ENCODE measurements around the gene MYO16.

MYO16 gene

GRCh38 chr13:109175666-109176065 is 546.3 kb downstream of the MYO16 start:
- no peak overlapping the region for H3K27ac Mint-ChIP-seq
- H3K36me3 Mint-ChIP-seq (ENCODE audit: low read depth), result no peaks in the 10 kb centered on the region
- no peaks in the 10 kb centered on the region for H3K27me3 Mint-ChIP-seq (ENCODE audit: low read depth)
- H3K9me3 Mint-ChIP-seq, result no peaks in the 10 kb centered on the region
- DNase-seq (ENCODE audit: low spot score), result no peak
- H3K4me3 Mint-ChIP-seq, result no peak overlapping the region
- no peaks in the 10 kb centered on the region for H3K4me1 Mint-ChIP-seq (ENCODE audit: low read depth)

DNA sequence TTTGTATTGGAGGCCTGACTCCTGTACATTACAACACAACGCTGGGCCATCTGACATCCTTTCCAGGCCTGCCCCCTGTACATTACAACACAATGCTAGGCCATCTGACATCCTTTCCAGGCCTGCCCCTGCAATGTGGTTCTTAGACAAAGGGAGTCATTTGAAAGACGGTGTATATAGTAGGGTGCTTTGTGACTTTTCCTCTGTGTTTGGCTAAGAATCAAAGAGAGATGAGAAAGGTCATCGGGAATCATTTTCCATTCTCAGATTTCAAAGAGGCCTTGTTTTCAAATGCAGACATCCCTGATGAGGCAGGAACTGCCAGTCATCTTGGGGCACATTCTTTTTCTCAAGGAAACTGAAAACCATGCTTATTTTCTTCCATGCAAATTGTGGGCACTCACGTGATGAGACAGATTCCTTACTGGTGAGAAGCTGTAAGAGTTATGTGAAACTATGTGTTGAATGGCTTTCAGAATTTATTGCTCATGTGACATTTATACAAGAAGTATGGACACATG is 551.6 kb downstream of the MYO16 start:
- DNase-seq (ENCODE audit: low spot score), result no peak

DNA sequence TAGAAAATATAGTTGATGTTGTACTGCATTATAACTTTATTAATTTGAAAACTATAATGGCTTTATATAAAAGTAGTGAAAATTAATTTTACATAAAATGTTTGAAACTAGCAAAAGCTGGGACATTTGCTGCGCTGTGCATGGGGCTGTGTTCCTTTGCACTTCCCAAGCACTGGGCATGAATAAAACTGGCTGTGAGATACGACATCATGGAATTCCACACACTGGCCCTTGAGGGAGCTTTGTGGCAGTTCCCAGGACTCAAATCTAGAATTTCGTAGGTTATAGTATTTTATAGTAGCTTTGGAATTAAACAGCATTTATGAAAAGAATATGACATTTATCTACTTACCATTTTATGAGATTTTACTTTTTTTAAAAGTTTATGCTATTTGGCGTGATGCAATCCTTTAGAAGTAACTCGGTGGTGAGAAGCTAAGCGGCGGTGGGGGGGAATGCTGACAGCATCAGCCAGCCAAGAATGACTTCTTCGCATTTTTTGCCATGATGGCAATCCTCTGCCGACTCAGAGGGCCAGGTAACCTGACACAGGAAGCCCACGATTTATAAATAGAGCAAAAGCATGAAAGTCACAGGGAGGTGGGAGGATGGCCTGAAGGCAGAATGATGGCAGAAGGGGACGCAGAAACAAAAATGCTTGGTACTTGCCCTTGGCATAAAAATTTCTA is 553.5 kb downstream of the MYO16 start:
- Mint-ChIP-seq H3K27me3 (ENCODE audit: low read depth) (peaks cover 3% of the 10 kb centered on the region), H3K4me3 (no peak overlapping the region), H3K9me3 (no peaks in the 10 kb centered on the region), H3K27ac (no peak overlapping the region), H3K36me3 (ENCODE audit: low read depth) (no peaks in the 10 kb centered on the region), H3K4me1 (ENCODE audit: low read depth) (no peaks in the 10 kb centered on the region)
- no peak for DNase-seq (ENCODE audit: low spot score)

More for the DNA sequence above, 551.6 kb downstream of the MYO16 start:
- no peaks in the 10 kb centered on the region for H3K36me3 Mint-ChIP-seq (ENCODE audit: low read depth)
- no peaks in the 10 kb centered on the region for H3K4me1 Mint-ChIP-seq (ENCODE audit: low read depth)
- H3K4me3 Mint-ChIP-seq, result no peak overlapping the region
- no peak overlapping the region for H3K27ac Mint-ChIP-seq
- H3K9me3 Mint-ChIP-seq, result no peaks in the 10 kb centered on the region
- H3K27me3 Mint-ChIP-seq (ENCODE audit: low read depth), result no peaks in the 10 kb centered on the region

DNA sequence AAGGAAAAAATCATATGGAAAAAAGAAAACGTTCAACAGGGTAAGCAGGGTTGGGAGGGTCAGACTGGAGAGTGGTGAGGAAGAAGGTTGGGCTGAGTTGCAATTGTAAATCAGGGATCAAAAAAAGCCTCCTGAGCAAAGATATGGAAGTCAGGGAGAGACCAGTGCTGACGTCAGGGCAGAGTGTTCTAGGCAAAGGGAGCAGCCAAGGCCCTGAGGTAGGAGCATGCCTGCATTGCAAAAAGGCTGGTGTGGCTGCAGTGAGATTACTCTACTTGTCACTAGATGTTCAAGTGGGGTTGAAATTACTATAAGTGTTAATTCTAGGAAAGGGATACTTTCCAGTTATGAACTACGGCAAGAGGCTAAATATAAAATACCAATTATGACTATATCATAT is 562.0 kb downstream of the MYO16 start:
- Mint-ChIP-seq H3K36me3 (ENCODE audit: low read depth) (no peaks in the 10 kb centered on the region), H3K9me3 (no peaks in the 10 kb centered on the region), H3K27me3 (ENCODE audit: low read depth) (peaks cover 5% of the 10 kb centered on the region), H3K4me1 (ENCODE audit: low read depth) (no peaks in the 10 kb centered on the region), H3K4me3 (no peak overlapping the region), H3K27ac (no peak overlapping the region)
- no peak for DNase-seq (ENCODE audit: low spot score)

- no peaks in the 10 kb centered on the region for H3K9me3 Mint-ChIP-seq
- H3K4me1 Mint-ChIP-seq (ENCODE audit: low read depth), result no peaks in the 10 kb centered on the region
- no peak overlapping the region for H3K27ac Mint-ChIP-seq
- no peak for DNase-seq (ENCODE audit: low spot score)
- peaks cover 5% of the 10 kb centered on the region for H3K27me3 Mint-ChIP-seq (ENCODE audit: low read depth)
- no peak overlapping the region for H3K4me3 Mint-ChIP-seq
- no peaks in the 10 kb centered on the region for H3K36me3 Mint-ChIP-seq (ENCODE audit: low read depth)
These were observed 562.9 kb downstream of the MYO16 start for GRCh38 chr13:109192306-109192705.

GRCh38 chr13:109196948-109197347 is 567.5 kb downstream of the MYO16 start:
- DNase-seq (ENCODE audit: low spot score), result no peak
- Mint-ChIP-seq H3K9me3 (no peaks in the 10 kb centered on the region), H3K4me1 (ENCODE audit: low read depth) (no peaks in the 10 kb centered on the region), H3K4me3 (no peak overlapping the region), H3K27me3 (ENCODE audit: low read depth) (no peaks in the 10 kb centered on the region), H3K36me3 (ENCODE audit: low read depth) (no peaks in the 10 kb centered on the region), H3K27ac (no peak overlapping the region)

GRCh38 chr13:109198585-109198984 is 569.2 kb downstream of the MYO16 start:
- Mint-ChIP-seq H3K4me3 (no peak overlapping the region), H3K27me3 (ENCODE audit: low read depth) (no peaks in the 10 kb centered on the region), H3K36me3 (ENCODE audit: low read depth) (no peaks in the 10 kb centered on the region), H3K9me3 (no peaks in the 10 kb centered on the region), H3K27ac (no peak overlapping the region), H3K4me1 (ENCODE audit: low read depth) (no peaks in the 10 kb centered on the region)
- no peak for DNase-seq (ENCODE audit: low spot score)

GRCh38 chr13:109199280-109199679 is 569.9 kb downstream of the MYO16 start:
- Mint-ChIP-seq H3K4me1 (ENCODE audit: low read depth) (no peaks in the 10 kb centered on the region), H3K4me3 (no peak overlapping the region), H3K27me3 (ENCODE audit: low read depth) (no peaks in the 10 kb centered on the region), H3K36me3 (ENCODE audit: low read depth) (no peaks in the 10 kb centered on the region), H3K27ac (no peak overlapping the region), H3K9me3 (no peaks in the 10 kb centered on the region)
- DNase-seq (ENCODE audit: low spot score), result no peak

DNA sequence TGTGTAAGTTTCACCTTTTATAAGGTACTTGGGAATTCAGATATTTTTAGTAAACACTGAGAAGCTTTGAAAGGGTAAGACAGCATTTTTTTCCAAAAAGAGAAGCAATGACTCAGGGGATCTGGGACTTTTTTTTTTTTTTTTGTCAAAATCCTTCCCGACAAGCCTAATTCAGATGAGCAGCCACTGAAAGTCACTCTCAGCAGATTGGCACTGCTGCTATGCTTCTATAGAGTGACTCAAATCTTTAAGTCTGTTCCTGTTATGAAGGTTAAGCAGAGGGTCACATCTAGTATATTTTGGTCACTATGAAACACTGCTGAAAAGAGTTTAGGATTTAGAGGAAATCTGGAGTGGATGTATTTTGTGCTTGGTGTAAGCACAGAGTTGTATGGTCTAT is 571.1 kb downstream of the MYO16 start:
- Mint-ChIP-seq H3K4me3 (no peak overlapping the region), H3K9me3 (no peaks in the 10 kb centered on the region), H3K36me3 (ENCODE audit: low read depth) (no peaks in the 10 kb centered on the region), H3K27me3 (ENCODE audit: low read depth) (no peaks in the 10 kb centered on the region), H3K27ac (no peak overlapping the region), H3K4me1 (ENCODE audit: low read depth) (no peaks in the 10 kb centered on the region)
- DNase-seq (ENCODE audit: low spot score), result no peak

- Mint-ChIP-seq H3K36me3 (ENCODE audit: low read depth) (no peaks in the 10 kb centered on the region), H3K27ac (no peak overlapping the region)
These were observed 574.2 kb downstream of the MYO16 start for GRCh38 chr13:109203587-109203986.

DNA sequence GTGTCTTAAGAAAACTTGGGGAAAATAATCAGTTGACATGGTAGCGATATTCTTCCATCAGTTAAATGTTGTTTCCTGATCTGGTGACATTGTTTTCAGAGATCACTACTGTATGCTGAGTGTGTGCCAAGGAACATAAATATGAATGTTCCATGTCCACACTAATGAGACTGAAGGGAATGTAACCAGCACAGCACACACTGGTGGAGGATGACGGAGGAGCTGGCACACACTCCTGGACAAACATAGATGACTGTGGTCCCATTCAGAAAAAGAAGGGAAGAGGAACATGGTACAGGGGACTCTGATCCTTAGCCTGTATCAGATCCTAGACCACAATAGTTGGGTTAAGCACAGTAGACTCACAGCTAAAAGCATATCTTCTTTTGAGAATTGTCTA is 574.8 kb downstream of the MYO16 start:
- H3K27ac Mint-ChIP-seq, result no peak overlapping the region
- no peak for DNase-seq (ENCODE audit: low spot score)
- no peaks in the 10 kb centered on the region for H3K36me3 Mint-ChIP-seq (ENCODE audit: low read depth)
- no peak overlapping the region for H3K4me3 Mint-ChIP-seq
- no peaks in the 10 kb centered on the region for H3K4me1 Mint-ChIP-seq (ENCODE audit: low read depth)
- no peaks in the 10 kb centered on the region for H3K27me3 Mint-ChIP-seq (ENCODE audit: low read depth)
- no peaks in the 10 kb centered on the region for H3K9me3 Mint-ChIP-seq

More at GRCh38 chr13:109203587-109203986, 574.2 kb downstream of the MYO16 start:
- Mint-ChIP-seq H3K4me1 (ENCODE audit: low read depth) (no peaks in the 10 kb centered on the region), H3K27me3 (ENCODE audit: low read depth) (no peaks in the 10 kb centered on the region), H3K9me3 (no peaks in the 10 kb centered on the region), H3K4me3 (no peak overlapping the region)
- no peak for DNase-seq (ENCODE audit: low spot score)

- Mint-ChIP-seq H3K36me3 (ENCODE audit: low read depth) (no peaks in the 10 kb centered on the region), H3K27me3 (ENCODE audit: low read depth) (no peaks in the 10 kb centered on the region), H3K4me1 (ENCODE audit: low read depth) (no peaks in the 10 kb centered on the region), H3K4me3 (no peak overlapping the region), H3K27ac (no peak overlapping the region), H3K9me3 (no peaks in the 10 kb centered on the region)
- DNase-seq (ENCODE audit: low spot score), result no peak
These were observed 575.2 kb downstream of the MYO16 start for GRCh38 chr13:109204657-109205056.

GRCh38 chr13:109205315-109205714 is 575.9 kb downstream of the MYO16 start:
- no peak overlapping the region for H3K4me3 Mint-ChIP-seq
- DNase-seq (ENCODE audit: low spot score), result no peak
- H3K9me3 Mint-ChIP-seq, result no peaks in the 10 kb centered on the region
- H3K36me3 Mint-ChIP-seq (ENCODE audit: low read depth), result no peaks in the 10 kb centered on the region
- H3K27ac Mint-ChIP-seq, result no peak overlapping the region
- H3K4me1 Mint-ChIP-seq (ENCODE audit: low read depth), result no peaks in the 10 kb centered on the region
- no peaks in the 10 kb centered on the region for H3K27me3 Mint-ChIP-seq (ENCODE audit: low read depth)

DNA sequence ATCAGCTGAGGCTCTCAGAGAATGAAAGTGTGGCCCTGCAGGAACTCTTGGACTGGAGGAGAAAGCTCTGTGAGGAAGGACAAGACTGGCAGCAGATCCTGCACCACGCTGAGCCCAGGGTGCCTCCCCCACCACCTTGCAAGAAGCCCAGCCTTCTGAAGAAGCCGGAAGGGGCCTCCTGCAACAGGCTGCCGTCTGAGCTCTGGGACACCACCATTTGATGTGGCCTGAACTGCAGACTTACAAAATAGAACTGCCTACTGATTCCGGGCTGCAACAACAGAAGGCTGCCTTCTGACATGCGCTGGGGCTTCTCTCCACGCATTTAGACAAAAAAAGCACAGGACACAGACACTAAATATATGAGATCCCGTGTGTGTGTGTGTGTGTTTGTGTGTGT is 577.2 kb downstream of the MYO16 start:
- Mint-ChIP-seq H3K4me1 (ENCODE audit: low read depth) (no peaks in the 10 kb centered on the region), H3K4me3 (no peak overlapping the region), H3K36me3 (ENCODE audit: low read depth) (no peaks in the 10 kb centered on the region), H3K9me3 (no peaks in the 10 kb centered on the region), H3K27me3 (ENCODE audit: low read depth) (no peaks in the 10 kb centered on the region), H3K27ac (no peak overlapping the region)
- DNase-seq (ENCODE audit: low spot score), result no peak

- H3K27me3 Mint-ChIP-seq (ENCODE audit: low read depth), result no peaks in the 10 kb centered on the region
These were observed 578.2 kb downstream of the MYO16 start for GRCh38 chr13:109207622-109208021.

More at GRCh38 chr13:109207622-109208021, 578.2 kb downstream of the MYO16 start:
- H3K4me3 Mint-ChIP-seq, result no peak overlapping the region
- no peaks in the 10 kb centered on the region for H3K4me1 Mint-ChIP-seq (ENCODE audit: low read depth)
- H3K27ac Mint-ChIP-seq, result no peak overlapping the region
- H3K9me3 Mint-ChIP-seq, result no peaks in the 10 kb centered on the region
- DNase-seq (ENCODE audit: low spot score), result no peak
- no peaks in the 10 kb centered on the region for H3K36me3 Mint-ChIP-seq (ENCODE audit: low read depth)

All from T-helper 2 cell treated with Interferon-gamma antibody and Interleukin-4, amounts not matched to agents 5 μg/mL and 100 μg/mL, for 36 hours (primary cell).